HG02981 (cell line): Measurements from ENCODE around the gene TCF3.

ENCODE experiments used
- ATAC-seq: cut with Tn5 transposase; IDR thresholded peaks from one replicate; pipeline ENCODE4 v1.9.1; 2021; ENCODE audit warnings: mild to moderate bottlenecking, moderate library complexity; ENCODE audit not compliant: unreplicated experiment

TCF3 gene

GRCh38 chr19:1590641-1591397 lies 61.6 kb downstream of the TCF3 start:
- no peak for ATAC-seq

GRCh38 chr19:1587872-1588271 lies 64.5 kb downstream of the TCF3 start:
- ATAC-seq: no peak

GRCh38 chr19:1585243-1585580 lies 67.2 kb downstream of the TCF3 start:
- no peak for ATAC-seq

- no peak for ATAC-seq
Observed at GRCh38 chr19:1584500-1585242, 67.7 kb downstream of the TCF3 start.

GRCh38 chr19:1582201-1582600 lies 70.2 kb downstream of the TCF3 start:
- ATAC-seq: no peak

GRCh38 chr19:1580957-1581356 lies 71.5 kb downstream of the TCF3 start:
- no peak for ATAC-seq

GRCh38 chr19:1580382-1580781 lies 72.0 kb downstream of the TCF3 start:
- ATAC-seq: no peak

- ATAC-seq: no peak
Observed at GRCh38 chr19:1579222-1579621, 73.2 kb downstream of the TCF3 start.

- no peak for ATAC-seq
Observed at GRCh38 chr19:1577929-1578618, 74.3 kb downstream of the TCF3 start.

GRCh38 chr19:1577090-1577928 lies 75.1 kb downstream of the TCF3 start:
- ATAC-seq: no peak

GRCh38 chr19:1576242-1577089 lies 75.9 kb downstream of the TCF3 start:
- no peak for ATAC-seq

- no peak for ATAC-seq
Observed at GRCh38 chr19:1575323-1576241, 76.8 kb downstream of the TCF3 start.

GRCh38 chr19:1574354-1575136 lies 77.9 kb downstream of the TCF3 start:
- no peak for ATAC-seq

GRCh38 chr19:1572795-1573194 lies 79.6 kb downstream of the TCF3 start:
- no peak for ATAC-seq

GRCh38 chr19:1571358-1571757 lies 81.1 kb downstream of the TCF3 start:
- ATAC-seq: no peak

- no peak for ATAC-seq
Observed at GRCh38 chr19:1570836-1571235, 81.6 kb downstream of the TCF3 start.

GRCh38 chr19:1569997-1570396 lies 82.4 kb downstream of the TCF3 start:
- ATAC-seq: no peak

GRCh38 chr19:1568320-1569019 lies 83.9 kb downstream of the TCF3 start, which contains the start of gene MEX3D:
TSS of gene MEX3D (minus strand) at chr19:1568325. CDS start at chr19:1568058, 267 bp downstream.
- peak; percentile 57 for ATAC-seq
